HEK293T (cell line): ENCODE measurements around the gene LINGO1.
A peak's percentile ranks its signal among the peaks of the same experiment; 100 is the strongest.

Experiments used
- CTCF ChIA-PET: fragments of 350-600 bp; formaldehyde crosslinking; extraction: SDS; loops from one replicate; lab custom pipeline; 2021; ENCODE audit warnings: antibody characterized with exemption, inconsistent platforms; lab: Yijun Ruan, JAX
- POLR2A ChIA-PET: fragments of 350-600 bp; formaldehyde crosslinking; extraction: SDS; loops from one replicate; lab custom pipeline; 2020; ENCODE audit warnings: antibody characterized with exemption, inconsistent platforms; lab: Yijun Ruan, JAX
- DNase-seq: peaks from one replicate; pipeline ENCODE4 v3.0.0; 2012; ENCODE audit warnings: mixed read lengths; ENCODE audit errors: extremely low spot score
- ARNT ChIP-seq: fragments of 450-650 bp; IDR thresholded peaks from 2 replicates; pipeline ENCODE4 v1.6.1; 2017; ENCODE audit warnings: mild to moderate bottlenecking
- BHLHE40 ChIP-seq: fragments of 450-650 bp; IDR thresholded peaks from 2 replicates; pipeline ENCODE4 v1.6.1; 2016; ENCODE audit warnings: mild to moderate bottlenecking, moderate library complexity, borderline replicate concordance
- CTBP1 ChIP-seq: fragments of 450-650 bp; IDR thresholded peaks from 2 replicates; pipeline ENCODE4 v1.6.1; 2016; ENCODE audit warnings: borderline replicate concordance
- ELF4 ChIP-seq: fragments of 450-650 bp; IDR thresholded peaks from 2 replicates; pipeline ENCODE4 v1.6.1; 2017; ENCODE audit warnings: antibody characterized with exemption
- FOXA1 ChIP-seq: fragments of 450-650 bp; IDR thresholded peaks from 2 replicates; pipeline ENCODE4 v1.6.1; 2016; ENCODE audit warnings: mild to moderate bottlenecking
- FOXK2 ChIP-seq: fragments of 450-650 bp; IDR thresholded peaks from 2 replicates; pipeline ENCODE4 v1.6.1; 2016; ENCODE audit warnings: mild to moderate bottlenecking
- FOXM1 ChIP-seq: fragments of 450-650 bp; IDR thresholded peaks from 2 replicates; pipeline ENCODE4 v1.6.1; 2017; ENCODE audit warnings: mild to moderate bottlenecking, borderline replicate concordance
- HDGF ChIP-seq: fragments of 450-650 bp; IDR thresholded peaks from 2 replicates; pipeline ENCODE4 v1.6.1; 2017; ENCODE audit warnings: antibody characterized with exemption, borderline replicate concordance
- L3MBTL2 ChIP-seq: fragments of 450-650 bp; conservative IDR thresholded peaks from 2 replicates; pipeline ENCODE4 v1.6.1; 2016; ENCODE audit warnings: mild to moderate bottlenecking
- LEF1 ChIP-seq: fragments of 450-650 bp; IDR thresholded peaks from 2 replicates; pipeline ENCODE4 v1.6.1; 2017; ENCODE audit warnings: mild to moderate bottlenecking, borderline replicate concordance
- NFRKB ChIP-seq: fragments of 450-650 bp; IDR thresholded peaks from 2 replicates; pipeline ENCODE4 v1.6.1; 2016; ENCODE audit warnings: mild to moderate bottlenecking, moderate library complexity
- PKNOX1 ChIP-seq: fragments of 450-650 bp; IDR thresholded peaks from 2 replicates; pipeline ENCODE4 v1.6.1; 2016
- SP1 ChIP-seq: fragments of 450-650 bp; IDR thresholded peaks from 2 replicates; pipeline ENCODE4 v1.6.1; 2017
- SUZ12 ChIP-seq: fragments of 450-650 bp; IDR thresholded peaks from 2 replicates; pipeline ENCODE4 v1.6.1; 2016; ENCODE audit warnings: mild to moderate bottlenecking
- TARDBP ChIP-seq: fragments of 450-650 bp; IDR thresholded peaks from 2 replicates; pipeline ENCODE4 v1.6.1; 2016
- ZNF384 ChIP-seq: fragments of 450-650 bp; IDR thresholded peaks from 2 replicates; pipeline ENCODE4 v1.6.1; 2016

LINGO1 gene

GRCh38 chr15:77639431-77639830, 6.7 kb upstream of the LINGO1 start:
- ChIA-PET CTCF (no interaction called here), POLR2A (no interaction called here)
- TF ChIP-seq ELF4: no peak
- TF ChIP-seq ZNF384: no peak
- TF ChIP-seq LEF1: no peak
- TF ChIP-seq SUZ12: no peak
- TF ChIP-seq PKNOX1: no peak
- no peak for TF ChIP-seq CTBP1
- no peak for TF ChIP-seq FOXK2
- no peak for DNase-seq

- no peak for DNase-seq
- TF ChIP-seq L3MBTL2 (no peak), SUZ12 (no peak), LEF1 (no peak), ARNT (no peak), FOXM1 (no peak), ZNF384 (no peak), SP1 (no peak), ELF4 (no peak), NFRKB (no peak), TARDBP (no peak), FOXA1 (no peak), BHLHE40 (no peak), FOXK2 (no peak), HDGF (no peak)
- ChIA-PET POLR2A (no interaction called here), CTCF (interaction anchor here (0.6 kb wide), 1 partner anchor 9 kb away, joined by 5 read pairs; no protein-coding TSS in a partner anchor)
Measured at GRCh38 chr15:77637851-77638692, 5.4 kb upstream of the LINGO1 start.

GRCh38 chr15:77636209-77636608, 3.5 kb upstream of the LINGO1 start:
- POLR2A ChIA-PET: no interaction called here
- CTCF ChIA-PET: interaction anchor here (1.1 to 1.5 kb wide), 2 partner anchors 185 kb away, joined by 3 to 6 read pairs; no protein-coding TSS in a partner anchor
- TF ChIP-seq PKNOX1: no peak
- no peak for DNase-seq

- CTCF ChIA-PET: interaction anchor here (0.6 to 2.2 kb wide), 10 partner anchors 8 to 1848 kb away, joined by 3 to 35 read pairs (median 4); no protein-coding TSS in a partner anchor
- no peak for TF ChIP-seq ELF4
- no peak for TF ChIP-seq TARDBP
- TF ChIP-seq SUZ12: no peak
- TF ChIP-seq ZNF384: no peak
- TF ChIP-seq FOXK2: no peak
- TF ChIP-seq ARNT: no peak
- TF ChIP-seq FOXA1: no peak
- TF ChIP-seq L3MBTL2: no peak
- no peak for TF ChIP-seq NFRKB
- TF ChIP-seq LEF1: no peak
- TF ChIP-seq BHLHE40: no peak
- no peak for TF ChIP-seq CTBP1
- no peak for TF ChIP-seq SP1
- peak; percentile 66 for DNase-seq
- POLR2A ChIA-PET: no interaction called here
Measured at GRCh38 chr15:77634266-77634962, 1.7 kb upstream of the LINGO1 start.

- POLR2A ChIA-PET: interaction anchor here (0.6 to 1.0 kb wide), 4 partner anchors 11 to 187 kb away, joined by 3 to 5 read pairs (median 3); no protein-coding TSS in a partner anchor
- TF ChIP-seq L3MBTL2 (no peak), HDGF (no peak), FOXM1 (no peak), ARNT (no peak), SUZ12 (no peak), FOXA1 (no peak), PKNOX1 (no peak), SP1 (no peak), CTBP1 (no peak), ELF4 (no peak)
- CTCF ChIA-PET: interaction anchor here (0.9 to 2.2 kb wide), 20 partner anchors 9 to 267 kb away, joined by 3 to 35 read pairs (median 4); no protein-coding TSS in a partner anchor
Measured at GRCh38 chr15:77633913-77634265, 1.2 kb upstream of the LINGO1 start.

More at GRCh38 chr15:77633913-77634265, 1.2 kb upstream of the LINGO1 start:
- DNase-seq: no peak
